GM12872 (cell line): ENCODE measurements around the gene ZNF618.

ENCODE experiments used
- CTCF ChIP-seq: IDR thresholded peaks from 3 replicates; pipeline ENCODE4 v1.5.1; 2011; ENCODE audit warnings: low read depth, mild to moderate bottlenecking, low read length, moderate library complexity; ENCODE audit not compliant: insufficient read depth

The ZNF618 gene

DNA sequence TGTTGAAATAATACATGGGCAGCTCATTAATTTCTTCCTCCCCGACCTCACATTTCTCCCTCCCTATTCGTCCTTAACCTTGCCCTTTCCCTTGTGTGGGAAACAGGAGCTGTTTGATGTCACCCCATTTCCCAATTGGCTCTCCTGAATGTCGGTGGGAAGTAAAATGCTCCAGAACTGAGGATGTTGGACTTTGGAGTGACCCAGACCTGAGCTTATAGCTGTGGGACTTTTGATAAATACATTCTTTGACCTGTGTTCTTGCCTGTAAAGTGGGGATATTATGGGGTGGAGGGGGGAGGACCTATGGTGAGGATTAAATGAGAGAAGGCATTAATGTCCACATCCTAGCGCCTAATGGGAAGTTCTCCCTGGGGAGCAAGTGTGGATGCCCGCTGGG lies 91.3 kb downstream of the ZNF618 start:
- no peak for TF ChIP-seq CTCF

DNA sequence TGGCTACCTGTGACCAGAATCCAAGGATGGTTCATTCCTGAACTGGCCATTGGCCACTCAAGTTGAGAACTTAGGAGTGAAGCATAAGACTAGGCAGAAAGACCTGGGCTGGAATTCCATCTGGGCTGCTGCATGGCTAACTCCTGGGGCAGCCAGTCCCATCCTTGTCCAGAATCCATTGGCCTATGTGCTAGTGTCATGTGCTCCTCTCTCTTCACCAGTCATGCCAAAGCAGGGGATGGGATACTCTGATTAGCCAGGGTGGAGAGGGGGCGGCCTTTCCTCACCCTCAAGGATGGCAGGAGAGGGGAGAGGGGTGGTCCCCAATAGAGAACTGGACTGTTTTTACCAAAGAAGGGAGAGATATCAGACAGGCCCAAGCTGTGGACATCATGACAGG lies 93.2 kb downstream of the ZNF618 start:
- no peak for TF ChIP-seq CTCF

GRCh38 chr9:113973226-113973625 lies 97.1 kb downstream of the ZNF618 start:
- TF ChIP-seq CTCF: no peak

GRCh38 chr9:113973963-113974413 lies 97.9 kb downstream of the ZNF618 start:
- no peak for TF ChIP-seq CTCF

- TF ChIP-seq CTCF: no peak
Observed at GRCh38 chr9:113976915-113977314, 100.8 kb downstream of the ZNF618 start.

DNA sequence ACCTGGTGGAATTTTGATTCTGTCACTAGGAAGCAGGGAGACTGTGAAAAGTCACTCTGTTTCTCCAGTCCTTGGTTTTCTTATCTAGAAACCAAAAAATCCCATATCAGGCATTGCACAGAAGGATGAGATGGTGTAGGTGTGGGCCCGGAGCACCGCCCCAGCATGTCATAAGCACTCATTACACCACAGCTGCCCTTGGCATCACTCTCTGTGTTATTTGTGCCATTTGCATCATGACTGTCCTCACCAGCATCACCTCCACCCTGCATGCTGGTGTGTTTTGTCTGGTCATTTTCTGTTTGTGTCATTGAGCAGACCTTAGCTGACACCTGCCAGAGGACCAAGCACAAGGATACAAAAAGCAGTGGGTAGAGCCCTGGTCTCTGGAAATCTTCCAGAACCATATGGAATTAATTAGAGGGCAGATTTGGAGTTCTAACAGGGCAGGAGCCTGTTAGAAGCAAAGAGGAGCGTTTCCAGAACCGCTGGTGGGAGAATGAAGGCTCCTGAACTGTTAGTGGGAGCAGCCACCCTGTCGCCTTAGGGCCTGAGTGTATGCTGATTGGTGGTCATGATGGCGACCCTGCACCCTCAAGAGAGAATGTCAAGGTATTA lies 102.7 kb downstream of the ZNF618 start:
- no peak for TF ChIP-seq CTCF

DNA sequence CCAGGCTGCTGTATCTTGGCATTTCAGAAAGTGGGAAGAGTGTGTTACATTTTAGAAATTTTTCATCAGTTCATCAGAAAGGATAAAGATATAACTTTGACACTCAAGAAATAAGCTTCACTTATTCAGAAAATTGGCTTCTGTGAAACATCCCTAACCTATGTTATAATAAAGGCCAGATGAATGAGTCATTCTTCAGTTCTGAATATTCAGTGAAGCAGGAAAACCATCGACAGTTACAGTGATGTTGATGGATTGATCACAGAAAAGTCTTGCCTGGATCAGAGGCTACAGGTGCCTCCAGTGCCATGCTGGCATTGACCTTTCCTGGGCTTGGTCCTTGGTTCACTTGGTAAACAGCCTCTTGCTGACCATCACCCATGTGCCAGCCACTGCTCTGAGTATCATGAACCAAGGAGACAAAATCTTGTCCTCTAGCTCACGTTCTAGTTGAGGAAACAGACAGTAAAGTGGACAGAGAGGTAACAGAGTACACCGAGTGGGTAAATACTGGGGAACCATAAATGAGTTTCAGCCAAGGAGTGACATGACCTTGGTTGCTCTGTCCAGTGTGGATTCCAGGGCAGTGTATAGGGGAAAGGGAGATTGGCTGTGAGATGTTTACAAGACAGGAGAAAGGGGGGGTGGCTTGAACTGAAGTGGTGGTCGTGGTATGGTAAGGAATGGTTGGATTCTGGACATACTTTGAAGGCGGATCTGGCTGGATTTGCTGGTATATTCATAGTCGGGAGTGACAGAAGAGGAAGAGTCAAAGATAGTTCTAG lies 103.4 kb downstream of the ZNF618 start:
- no peak for TF ChIP-seq CTCF
